COLO668 (cell line): ENCODE results near the gene DES.

ENCODE experiments used
- DNase-seq: peaks from one replicate; lab custom pipeline; 2025; ENCODE audit not compliant: unreplicated experiment; lab: John Stamatoyannopoulos, UW

Gene DES

GRCh38 chr2:219438453-219438852, 20.3 kb downstream of the DES start:
- no peak for DNase-seq

GRCh38 chr2:219439506-219439905, 21.3 kb downstream of the DES start:
- no peak for DNase-seq

GRCh38 chr2:219440388-219441256, 22.4 kb downstream of the DES start:
- no peak for DNase-seq

GRCh38 chr2:219441451-219442255, 23.5 kb downstream of the DES start:
- DNase-seq = peak; percentile 41

- peak; percentile 9 for DNase-seq
These were observed 24.3 kb downstream of the DES start for GRCh38 chr2:219442256-219443015.

GRCh38 chr2:219443016-219443696, 25.0 kb downstream of the DES start:
- no peak for DNase-seq

GRCh38 chr2:219443697-219444023, 25.5 kb downstream of the DES start:
- no peak for DNase-seq

GRCh38 chr2:219444566-219445091, 26.5 kb downstream of the DES start:
- DNase-seq = no peak

GRCh38 chr2:219445220-219445640, 27.1 kb downstream of the DES start:
- DNase-seq = no peak

- DNase-seq = peak; percentile 37
These were observed 27.9 kb downstream of the DES start for GRCh38 chr2:219446101-219446504.

GRCh38 chr2:219446689-219447088, 28.5 kb downstream of the DES start:
- no peak for DNase-seq

GRCh38 chr2:219447242-219448098, 29.3 kb downstream of the DES start:
- DNase-seq = no peak

- peak; percentile 27 for DNase-seq
These were observed 30.1 kb downstream of the DES start for GRCh38 chr2:219448099-219448775.

GRCh38 chr2:219448776-219449341, 30.7 kb downstream of the DES start:
- no peak for DNase-seq

GRCh38 chr2:219449609-219450008, 31.4 kb downstream of the DES start:
- no peak for DNase-seq

- DNase-seq = no peak
These were observed 33.6 kb downstream of the DES start for GRCh38 chr2:219451661-219452360.

- DNase-seq = no peak
These were observed 34.5 kb downstream of the DES start for GRCh38 chr2:219452361-219453317.
